Measurements from ENCODE around the gene CDC25B.

Gene CDC25B

DNA sequence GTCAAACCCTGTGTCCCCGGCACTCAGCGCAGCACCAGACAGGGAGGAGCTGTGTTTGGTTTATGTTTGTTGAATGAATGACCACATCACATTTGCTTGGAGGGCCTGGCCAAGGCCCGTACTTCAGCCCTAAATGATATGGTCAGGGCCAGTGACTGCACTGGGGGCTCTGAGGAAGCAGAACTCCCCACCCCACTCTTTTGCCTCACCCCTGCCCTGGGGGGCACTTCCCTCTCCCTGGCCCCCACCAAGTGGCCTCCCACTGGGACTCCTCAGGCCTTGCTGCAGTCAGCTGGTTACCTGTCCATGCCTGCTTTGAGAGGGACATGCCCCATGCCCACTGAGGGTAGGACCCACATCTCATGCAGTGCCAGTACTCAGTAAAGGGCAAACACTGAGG, 31.5 kb upstream of the CDC25B start:
- no peak for DNase-seq

DNA sequence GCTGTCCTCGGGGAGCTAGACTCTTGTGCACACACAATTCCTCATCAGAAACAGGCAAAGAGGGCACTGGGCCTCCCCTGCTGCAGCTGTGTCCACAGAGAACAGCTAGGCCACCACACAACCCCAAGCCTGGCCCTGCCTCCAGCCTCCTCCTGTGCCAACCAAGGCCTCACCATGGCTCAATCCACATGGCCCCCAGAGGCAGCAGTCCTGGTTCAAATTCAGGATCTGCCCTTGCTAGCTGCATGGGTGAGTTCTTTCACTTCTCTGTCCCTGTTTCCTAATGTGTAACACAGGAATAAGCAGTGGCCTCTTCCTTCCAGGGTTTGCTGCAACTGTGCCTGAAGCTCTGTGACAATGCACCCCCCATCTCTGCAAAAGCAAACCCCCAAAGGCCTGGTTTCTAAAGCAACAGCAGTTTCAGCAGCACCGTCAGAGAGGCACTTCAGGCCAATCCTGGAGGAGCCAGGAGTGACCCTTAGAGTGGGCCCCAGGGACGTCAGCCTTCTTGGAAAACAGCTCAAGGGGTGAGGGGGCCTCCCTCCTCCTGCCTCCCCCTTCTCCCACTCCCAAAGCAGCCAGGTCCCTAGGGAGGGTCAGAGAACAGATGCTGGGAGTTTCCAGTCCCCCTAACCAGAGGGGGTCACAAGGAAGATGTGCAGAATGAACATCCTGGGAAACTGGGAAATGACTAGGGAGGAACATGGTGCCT, 30.8 kb upstream of the CDC25B start:
- DNase-seq, result no peak

DNA sequence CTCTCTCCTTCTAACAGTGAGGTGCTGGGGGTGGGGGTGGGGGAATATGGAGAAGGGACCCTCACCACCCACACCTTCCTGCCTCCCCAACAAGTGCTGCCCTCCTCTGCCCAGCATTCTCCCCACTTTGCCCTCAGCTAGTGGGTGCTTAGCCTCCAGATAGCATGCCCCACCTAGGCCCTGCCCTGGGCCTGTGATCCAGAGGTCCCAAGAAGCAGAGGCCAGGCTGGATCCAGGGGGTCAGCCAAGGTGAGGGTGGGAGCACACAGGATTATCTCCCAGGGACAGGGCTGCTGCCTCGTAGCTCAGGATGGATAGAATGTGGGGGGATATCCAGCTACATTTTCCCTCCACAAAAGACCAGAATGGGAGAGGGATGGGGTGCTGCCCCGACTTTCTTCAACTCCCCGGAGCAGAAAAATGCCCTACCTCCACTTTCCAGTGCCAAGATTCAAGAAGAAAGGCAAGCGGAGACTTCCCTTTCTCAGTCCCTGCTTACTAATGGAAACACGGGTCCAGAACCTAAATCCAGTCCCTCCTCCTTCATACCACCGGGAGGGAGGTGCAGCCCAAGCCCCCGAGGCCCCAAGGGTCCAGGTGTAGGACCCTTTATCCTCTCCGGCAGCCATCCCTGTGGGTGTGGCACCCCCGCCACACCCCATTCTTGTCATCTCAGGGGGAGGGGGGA, 29.5 kb upstream of the CDC25B start:
- DNase-seq, result no peak

DNA sequence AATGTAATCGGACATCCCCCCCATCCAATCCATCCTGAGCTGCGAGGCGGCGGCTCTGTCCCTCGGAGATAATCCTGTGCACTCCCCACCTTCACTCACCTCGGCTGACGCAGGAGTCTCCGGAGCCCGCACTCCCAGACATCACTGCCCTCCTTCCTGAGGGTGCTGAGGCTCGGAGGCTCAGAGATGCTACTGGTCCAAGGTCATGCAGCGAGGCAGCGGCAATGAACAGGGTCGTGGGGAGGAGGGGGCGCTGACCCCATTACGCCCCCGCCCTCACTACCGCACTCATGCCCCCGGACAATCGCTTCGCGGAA, 29.0 kb upstream of the CDC25B start:
- no peak for DNase-seq

DNA sequence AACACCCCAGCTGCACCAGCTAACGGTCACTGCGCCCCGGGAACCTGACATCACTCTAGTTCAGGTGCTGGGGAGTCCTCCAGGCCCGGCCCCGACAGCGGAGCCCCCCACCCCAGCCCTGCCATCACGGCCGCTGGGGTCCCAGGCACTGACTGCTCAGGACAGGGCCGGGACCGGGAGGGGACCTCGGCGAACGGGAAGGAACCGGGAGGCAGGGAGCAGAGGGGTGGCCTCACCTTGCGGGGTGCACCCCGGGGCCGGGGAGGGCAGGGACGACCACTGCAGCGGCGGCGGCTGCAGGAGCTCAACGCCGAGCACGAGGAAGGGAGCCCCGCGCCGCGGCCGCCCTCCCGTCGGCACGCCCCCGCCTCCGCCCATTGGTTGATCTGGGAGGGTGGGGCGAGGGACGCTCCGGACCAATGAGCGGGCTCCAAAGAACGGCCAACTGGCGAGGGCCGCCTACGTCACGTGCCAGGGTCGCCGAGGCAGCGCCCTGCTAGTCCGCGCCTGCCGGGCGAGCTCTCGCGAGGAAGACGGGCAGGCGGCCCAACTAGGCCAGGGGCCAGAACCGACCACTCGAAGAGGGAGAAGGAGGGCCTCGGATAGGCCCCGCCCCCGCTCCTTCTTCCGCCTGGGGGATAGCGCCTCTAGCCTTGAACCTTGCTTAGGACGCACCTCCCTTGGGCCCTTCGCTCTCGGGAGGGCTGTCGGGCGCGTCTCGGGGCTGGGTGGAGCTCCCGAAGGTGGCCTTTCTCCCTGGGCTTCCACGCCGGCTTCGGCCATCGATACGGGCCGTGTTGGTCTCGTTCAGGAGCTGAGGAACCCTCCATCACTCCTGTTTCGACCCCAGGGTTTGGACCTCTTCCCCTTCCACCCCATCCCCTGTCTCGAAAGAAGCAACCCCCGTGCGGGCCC, 28.4 kb upstream of the CDC25B start, which contains the start of gene ADISSP:
Gene ADISSP (minus strand): TSS at position 327 of the 915 bp plus-strand sequence. CDS start 7,653 bp downstream, outside the sequence.
- DNase-seq, result peak; percentile 97 to 98

DNA sequence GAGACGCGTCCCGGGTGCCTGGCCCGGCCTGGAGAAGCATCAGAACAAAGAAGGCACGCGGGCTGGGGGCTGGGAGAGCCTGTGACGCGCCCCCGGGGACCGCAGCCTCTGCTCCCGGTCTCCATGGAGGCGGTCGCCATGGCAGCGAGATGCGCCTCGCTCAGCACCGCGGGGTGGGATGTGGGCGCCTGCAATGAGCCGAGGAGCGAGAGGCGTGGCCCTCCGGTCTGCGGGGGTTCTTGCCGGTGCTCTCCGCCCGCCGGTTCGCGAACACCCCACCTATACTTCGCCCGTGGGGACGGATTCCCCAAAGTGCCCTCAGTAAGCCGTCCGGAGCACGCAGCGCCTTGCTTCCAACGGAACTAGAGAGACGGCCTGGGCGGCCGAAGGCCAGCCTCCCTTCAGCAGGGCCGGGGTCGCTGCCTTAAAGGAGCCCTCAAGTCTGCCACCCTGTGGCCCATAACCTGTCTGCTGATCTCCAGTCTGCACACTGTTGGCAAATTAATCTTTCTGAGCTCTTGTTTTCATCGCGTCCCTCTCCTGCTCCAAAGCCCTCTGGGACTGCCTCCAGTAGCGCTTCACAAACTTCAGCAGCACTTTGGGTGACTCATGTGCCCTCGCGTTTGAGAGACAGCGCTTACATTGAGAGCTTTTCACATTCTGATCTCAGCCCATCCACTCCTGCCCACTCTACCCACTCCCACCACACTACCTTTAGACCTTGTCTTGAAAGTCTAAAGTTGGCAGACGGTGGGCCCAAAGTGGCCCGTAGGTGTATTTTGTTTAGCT, 27.6 kb upstream of the CDC25B start:
- peak; percentile 83 to 88 for DNase-seq

DNA sequence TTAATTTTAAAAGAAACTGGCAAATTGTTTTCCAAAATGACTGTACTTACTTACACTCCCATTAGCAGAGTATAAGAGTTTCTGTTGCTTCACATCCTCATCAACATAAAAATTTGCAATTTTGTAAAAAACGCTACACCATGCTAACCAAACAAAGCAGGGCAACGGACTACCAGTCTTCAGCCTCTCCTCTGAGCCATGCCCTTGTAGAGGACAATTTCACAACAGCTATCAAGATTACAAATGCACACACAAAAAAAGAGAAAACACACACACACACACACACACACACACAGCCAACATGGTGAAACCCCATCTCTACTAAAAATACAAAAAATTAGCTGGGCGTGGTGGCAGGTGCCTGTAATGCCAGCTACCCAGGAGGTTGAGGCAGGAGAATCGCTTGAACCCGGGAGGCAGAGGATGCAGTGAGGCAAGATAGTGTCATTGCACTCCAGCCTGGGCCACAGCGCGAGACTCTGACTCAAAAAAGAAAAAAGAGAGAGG, 24.5 kb upstream of the CDC25B start:
- DNase-seq, result no peak

DNA sequence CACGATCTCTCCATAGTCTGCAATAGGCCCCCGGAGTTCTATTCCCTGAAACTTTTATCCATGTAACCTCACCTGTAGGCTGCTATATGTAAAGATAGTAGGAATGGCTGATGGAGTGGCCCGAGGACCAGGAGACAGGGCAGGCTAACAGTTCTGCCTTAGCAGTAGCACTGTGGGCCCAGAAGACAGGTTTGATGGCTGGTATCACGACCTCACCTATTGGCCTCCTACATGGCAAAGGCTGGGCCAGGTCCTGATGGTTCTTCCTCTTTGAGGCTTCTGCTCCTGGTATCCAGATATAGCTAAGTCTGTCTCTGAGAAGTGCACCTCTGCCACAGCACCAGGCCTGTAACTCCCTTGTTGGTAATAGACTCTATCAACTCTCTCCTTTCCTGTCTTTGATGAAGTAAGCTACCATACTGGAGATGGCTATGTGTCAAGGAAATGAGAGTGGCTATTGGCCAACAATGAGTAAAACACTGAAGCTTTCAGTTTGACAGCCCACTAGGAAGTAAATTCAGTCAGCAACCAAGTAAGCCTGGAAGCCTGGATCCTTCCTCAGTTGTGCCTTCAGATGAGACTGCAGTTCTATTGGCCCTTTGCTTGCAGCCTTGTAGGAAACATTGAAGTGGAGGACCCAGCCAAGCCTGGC, 20.5 kb upstream of the CDC25B start:
- DNase-seq, result no peak

DNA sequence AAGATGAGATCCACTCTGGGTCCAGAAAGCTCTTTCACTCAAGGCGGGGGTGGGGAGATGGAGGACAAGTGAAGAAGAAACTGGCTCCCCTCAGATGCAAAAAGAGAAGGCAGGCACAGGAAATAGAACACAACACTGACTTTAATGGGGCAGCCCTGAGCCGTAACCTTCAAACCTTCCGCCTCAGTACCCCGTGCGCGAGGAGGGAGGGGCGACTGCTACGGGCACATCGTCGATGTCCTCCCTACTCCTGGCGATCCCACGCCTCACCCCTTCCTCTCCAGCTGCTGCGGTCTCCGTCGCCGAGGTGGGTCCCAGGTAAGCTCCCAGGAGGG, 18.8 kb upstream of the CDC25B start:
- DNase-seq, result no peak

DNA sequence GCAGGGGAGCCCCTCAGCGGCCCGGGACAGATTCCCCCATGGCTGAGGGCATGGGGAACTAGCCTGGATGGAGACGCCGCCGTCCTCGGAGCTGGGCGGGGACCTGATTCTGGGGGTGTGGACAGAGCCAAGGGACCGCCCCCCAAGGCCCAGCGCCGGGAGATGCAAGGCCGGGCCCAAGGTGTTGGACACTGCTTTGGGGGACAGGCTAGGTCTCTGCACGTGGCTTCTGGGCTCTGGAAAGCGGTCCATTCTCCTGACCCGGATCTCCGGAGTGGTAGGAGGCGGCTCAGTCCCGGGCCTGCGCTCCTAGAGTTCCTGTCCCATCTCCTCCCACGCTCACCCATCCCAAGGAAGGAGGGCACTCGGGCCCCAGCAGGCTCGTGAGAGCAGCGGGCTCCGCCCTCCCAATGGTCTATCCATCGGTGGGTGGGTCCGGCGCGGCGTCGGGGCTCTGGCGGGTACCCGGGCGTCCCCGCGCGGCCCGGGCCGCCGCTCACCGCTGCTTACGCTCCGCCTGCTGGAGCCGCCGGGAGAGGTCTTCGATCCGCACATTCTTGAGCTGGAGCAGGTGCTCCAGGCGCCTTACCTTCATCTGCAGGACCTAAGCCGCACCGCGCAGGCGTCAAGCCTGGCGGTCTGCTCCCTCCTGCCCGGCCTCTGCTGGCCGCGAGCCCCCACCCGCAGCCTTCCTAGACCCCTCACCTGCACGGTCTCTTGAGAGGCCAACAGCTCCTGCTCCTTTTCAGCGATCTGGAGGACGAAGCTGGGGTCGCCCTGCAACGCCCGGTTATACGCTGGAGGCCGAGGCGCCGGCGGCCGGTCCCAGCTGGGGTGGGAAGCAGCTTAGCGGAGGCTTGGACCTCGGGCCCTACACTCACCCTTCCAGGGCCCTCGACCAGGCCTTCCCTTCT, 18.1 kb upstream of the CDC25B start:
- DNase-seq, result peak; percentile 33 to 48

DNA sequence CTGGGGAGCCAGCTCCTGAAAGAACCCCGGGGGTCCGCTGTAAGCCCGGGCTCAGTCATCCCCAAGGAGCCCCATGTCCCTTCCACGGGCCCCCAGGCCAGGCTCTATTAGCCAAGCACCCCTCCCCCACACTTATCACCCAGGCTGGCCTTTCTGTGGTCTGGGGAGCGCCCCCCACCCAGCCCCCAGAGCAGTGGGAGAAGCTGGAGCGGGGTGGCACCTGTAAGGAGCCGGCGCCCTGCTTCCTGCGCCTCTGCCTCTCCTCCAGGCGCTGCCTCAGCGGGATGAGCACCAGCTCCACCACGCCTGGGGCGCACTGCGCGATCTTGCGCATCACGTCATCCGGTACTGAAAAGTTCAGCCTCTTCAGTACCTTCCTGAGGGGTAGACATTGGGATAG, 17.1 kb upstream of the CDC25B start:
- no peak for DNase-seq

DNA sequence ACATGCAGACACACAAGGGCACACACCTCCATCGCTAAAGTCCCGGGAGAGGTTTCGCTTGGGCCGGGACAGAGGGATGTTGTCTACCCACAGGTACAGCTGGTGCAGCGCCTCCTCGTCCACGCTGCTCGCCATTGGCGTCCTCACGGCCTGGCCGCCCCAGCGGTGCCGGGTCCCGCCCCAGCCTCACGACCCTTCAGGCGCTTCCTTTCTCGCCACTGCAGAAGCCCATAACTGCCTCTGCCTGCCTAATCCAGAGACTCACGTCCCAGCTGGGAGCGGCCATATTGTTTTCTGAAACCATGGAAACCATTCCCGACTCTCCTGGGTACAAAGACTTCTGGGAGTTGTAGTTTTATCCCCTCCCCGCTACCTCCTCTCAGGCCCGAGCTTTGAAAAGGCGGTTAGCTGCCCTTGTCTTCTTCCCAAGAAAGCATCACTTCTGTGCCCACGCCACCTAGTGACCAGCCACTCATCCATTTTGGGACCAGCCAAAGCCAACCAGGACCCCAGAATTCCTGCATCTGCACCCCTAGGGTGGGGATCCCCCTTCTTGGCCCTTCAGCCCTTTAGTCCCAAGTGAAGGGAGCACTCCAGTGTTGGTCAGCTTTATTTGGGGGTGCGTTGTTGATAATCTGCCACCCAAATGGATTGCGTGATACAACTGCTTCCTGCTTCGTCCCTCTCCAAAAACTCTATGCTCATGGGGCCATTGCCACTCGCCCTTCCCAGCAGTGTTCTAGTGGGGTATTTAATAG, 14.8 kb upstream of the CDC25B start, which contains the start of gene SPEF1:
Gene SPEF1 (minus strand): TSS at position 296 of the 758 bp plus-strand sequence. CDS start 161 bp downstream, at position 135.
- DNase-seq, result peak; percentile 64 to 80

DNA sequence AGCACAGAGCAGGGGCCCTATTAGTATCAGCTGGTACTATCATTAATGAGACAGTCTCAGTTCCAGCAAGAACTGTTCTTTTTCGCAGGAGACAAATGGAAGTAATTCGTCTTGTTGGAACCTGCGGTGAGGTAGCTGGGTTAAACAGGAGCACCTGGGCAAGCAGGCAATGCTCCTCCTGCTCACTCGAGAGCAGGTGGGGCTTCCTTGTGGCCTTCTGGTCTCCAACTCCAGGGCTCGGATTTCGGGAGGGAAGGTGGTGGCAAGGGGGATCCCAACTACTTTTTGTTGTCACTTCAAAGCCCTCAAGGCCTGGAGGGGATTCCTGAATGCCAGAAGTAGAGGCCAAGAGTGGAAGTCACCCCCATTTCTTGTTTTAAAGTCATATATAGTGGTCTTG, 13.5 kb upstream of the CDC25B start:
- no peak for DNase-seq

DNA sequence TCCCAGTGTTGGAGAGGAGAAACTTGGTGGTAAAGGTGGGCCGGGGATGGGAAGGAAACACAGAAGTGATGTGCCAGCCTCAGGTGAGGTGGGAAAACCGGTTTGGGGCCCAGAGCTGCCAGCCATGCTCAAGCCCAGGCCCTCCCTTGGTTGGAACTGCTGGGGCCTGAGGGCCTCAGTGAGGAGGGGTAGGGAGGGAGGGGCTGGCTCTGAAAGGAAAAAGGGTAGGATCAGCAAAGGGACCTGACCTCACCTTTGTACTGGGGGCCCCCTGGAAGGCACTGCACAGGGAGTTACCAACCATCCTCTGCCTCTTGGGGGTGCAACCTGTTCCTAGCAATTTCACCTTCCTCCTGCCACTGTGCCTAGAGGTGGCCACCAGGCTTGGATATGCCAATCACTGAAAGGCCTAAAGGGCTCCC, 13.0 kb upstream of the CDC25B start:
- DNase-seq, result no peak

DNA sequence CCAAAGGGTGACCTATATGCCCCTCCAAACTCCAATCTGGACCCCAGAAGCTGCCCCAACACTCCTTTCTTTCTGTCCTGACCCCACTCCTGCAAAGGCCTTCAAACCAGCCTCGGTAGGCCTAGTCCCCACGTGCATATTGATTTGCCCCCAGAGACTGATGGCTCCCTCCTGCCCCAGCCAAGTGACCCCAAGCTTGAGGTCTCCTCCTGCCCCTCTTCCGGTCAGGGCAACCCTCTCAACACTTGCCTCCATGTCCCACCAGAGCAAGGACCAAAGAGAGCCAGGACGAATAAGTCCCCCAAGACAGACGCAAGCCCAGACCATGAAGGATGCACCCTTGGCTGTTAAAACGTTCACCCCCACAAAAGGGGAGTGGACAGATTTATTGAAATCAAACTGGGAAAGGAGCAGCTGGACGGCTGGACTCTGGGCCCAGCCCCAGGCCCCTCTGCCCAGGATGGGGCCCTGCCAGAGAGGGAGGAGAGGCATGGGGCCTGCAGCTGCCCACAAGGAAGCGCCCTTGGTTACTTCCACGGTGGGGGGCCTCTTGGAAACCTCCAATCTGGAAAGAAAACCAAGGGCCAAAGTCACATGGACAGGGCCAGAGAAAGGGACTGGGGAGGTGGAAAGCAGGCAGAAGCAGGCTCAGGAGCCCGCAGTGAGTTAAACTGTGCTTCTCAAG, 12.5 kb upstream of the CDC25B start:
- no peak for DNase-seq

DNA sequence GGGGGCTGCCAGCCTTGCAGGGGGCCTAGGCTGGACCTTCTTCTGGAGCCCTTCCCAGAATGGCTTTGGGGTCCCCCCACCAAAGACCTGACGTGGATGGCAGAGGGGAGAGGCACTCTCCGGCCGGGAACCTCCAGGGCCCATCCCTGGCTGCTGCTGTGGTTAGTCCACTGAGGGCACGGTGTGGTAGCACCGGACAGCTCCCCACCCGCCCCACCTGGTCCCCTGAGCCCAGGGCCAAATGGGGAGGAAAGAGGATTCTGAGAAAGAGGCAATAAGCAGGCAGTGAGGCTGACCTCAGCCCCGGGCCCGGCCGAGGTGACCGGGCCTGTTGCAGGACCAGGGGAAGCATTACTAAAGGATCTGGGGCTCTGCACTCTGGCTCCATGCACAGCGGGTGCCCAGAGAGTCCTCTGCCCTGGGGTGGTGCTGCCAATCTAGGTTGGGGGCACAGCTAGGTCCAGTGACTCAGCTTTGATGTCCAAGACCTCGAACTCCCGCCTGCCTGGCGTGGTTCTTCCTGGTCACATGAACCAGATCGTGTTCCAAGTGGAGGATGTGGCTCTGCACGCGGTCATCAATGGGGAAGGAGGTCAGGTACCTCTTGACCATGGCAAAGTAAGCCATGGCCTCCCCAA, 11.8 kb upstream of the CDC25B start:
- DNase-seq, result no peak

DNA sequence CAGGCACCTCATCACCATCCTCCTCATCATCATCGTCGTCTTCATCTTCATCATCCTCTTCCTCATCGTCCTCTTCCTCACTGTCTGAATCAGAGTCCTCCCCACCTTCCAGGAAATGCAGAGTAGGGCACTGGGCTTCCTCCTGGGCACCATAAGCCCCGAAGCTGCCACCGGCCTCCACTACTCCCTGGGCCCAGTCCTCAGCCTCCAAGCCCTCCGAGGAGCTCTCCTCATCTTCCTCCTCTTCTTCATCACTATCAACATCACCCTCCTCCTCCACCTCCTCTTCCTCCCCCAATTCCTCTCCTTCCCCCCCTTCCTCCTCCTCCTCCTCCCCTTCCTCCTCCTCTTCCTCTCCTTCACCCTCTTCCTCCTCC, 11.3 kb upstream of the CDC25B start:
- DNase-seq, result no peak

DNA sequence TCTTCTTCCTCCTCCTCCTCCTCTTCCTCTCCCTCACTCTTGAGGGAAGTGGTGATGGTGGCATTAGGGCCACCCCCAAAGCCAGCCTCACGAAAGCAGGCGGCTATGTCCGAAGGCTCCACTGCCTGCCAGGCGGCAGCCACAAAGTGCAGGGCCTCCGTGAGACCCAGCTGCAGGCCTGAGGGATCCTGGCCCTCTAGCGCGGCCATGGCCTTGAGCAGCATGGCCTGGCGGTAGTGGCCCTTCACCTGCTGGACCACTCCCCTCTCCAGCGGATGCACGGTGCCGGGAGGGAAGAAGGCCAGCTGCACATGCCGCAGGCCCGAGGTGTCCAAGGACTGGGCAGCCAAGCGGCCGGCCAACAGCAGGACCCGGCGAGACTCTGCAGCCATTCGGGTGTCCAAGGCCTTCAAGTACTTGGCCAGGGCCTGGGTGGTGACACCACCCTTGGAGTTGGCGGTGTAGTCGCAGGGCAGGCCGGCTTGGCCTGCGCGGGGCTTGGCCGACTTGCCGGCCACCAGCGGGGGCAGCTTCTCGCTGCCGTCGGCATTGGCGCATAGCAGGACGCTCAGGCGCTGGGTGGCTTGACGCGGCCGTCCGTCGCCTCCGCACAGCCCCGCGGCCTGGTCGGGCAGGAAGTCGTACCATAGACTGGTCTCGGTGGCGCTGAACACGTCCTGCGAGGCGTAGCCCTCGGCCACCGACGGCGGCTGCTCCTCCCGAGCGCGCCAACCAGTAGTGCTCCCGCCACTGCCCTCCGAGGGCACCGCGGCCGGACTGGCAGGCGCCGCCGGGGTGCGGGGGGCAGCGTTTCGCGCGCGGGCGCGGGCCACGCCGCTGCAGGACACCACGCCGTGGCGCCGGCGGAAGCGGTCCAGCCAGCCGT, 10.6 kb upstream of the CDC25B start:
- no peak for DNase-seq
